GM23338 (cell line): ENCODE data around the gene C1QTNF2. TPM values are rescaled to one million over a fixed set of nuclear protein-coding genes. Genes with fewer than 3 reads are reported as not detected.
A peak's percentile ranks its signal among the peaks of the same experiment; 100 is the strongest.

Source experiments
- ATAC-seq: fragments of 200-7000 bp; cut with Tn5 transposase; 3 replicates; pipeline ENCODE4 v1.9.1; 2020
- DNase-seq: peaks from one replicate; pipeline ENCODE4 v3.0.0-alpha.2; 2015; ENCODE audit warnings: low spot score
- H2AFZ ChIP-seq: fragments of 200-600 bp; sonication (generic); 2 replicates; pipeline ENCODE4 v1.8.0; 2016; ENCODE audit warnings: antibody characterized with exemption, mild to moderate bottlenecking, moderate library complexity
- H3F3A ChIP-seq: fragments of 200-600 bp; sonication (generic); replicated peaks from 2 replicates; pipeline ENCODE4 v1.8.0; 2017; ENCODE audit warnings: antibody characterized with exemption, mixed run types, low read depth
- H3K27ac ChIP-seq: fragments of 200-600 bp; sonication (generic); 2 replicates; pipeline ENCODE4 v1.6.1; 2016; ENCODE audit warnings: low read depth
- H3K27me3 ChIP-seq: fragments of 200-600 bp; sonication (generic); 2 replicates; pipeline ENCODE4 v1.8.0; 2016; ENCODE audit warnings: mild to moderate bottlenecking, mixed run types, moderate library complexity; ENCODE audit not compliant: insufficient read depth
- H3K36me3 ChIP-seq: fragments of 200-600 bp; sonication (generic); 2 replicates; pipeline ENCODE4 v1.8.0; 2016; ENCODE audit warnings: mild to moderate bottlenecking; ENCODE audit not compliant: insufficient read depth
- H3K4me1 ChIP-seq: fragments of 200-600 bp; sonication (generic); 2 replicates; pipeline ENCODE4 v1.8.0; 2016; ENCODE audit warnings: mild to moderate bottlenecking, moderate library complexity; ENCODE audit not compliant: insufficient read depth
- H3K4me2 ChIP-seq: fragments of 200-600 bp; sonication (generic); 2 replicates; pipeline ENCODE4 v1.7.1; 2017; ENCODE audit warnings: mixed run types
- H3K4me3 ChIP-seq: fragments of 200-600 bp; sonication (generic); 2 replicates; pipeline ENCODE4 v1.6.1; 2016; ENCODE audit warnings: mixed run types
- H3K79me2 ChIP-seq: fragments of 200-600 bp; sonication (generic); replicated peaks from 2 replicates; pipeline ENCODE4 v1.8.0; 2017; ENCODE audit warnings: mild to moderate bottlenecking; ENCODE audit not compliant: insufficient read depth
- H3K9me2 ChIP-seq: fragments of 200-600 bp; sonication (generic); 2 replicates; pipeline ENCODE4 v1.8.0; 2017; ENCODE audit not compliant: insufficient read depth
- H4K20me1 ChIP-seq: fragments of 200-600 bp; sonication (generic); replicated peaks from 2 replicates; pipeline ENCODE4 v1.8.0; 2017; ENCODE audit warnings: mild to moderate bottlenecking; ENCODE audit not compliant: insufficient read depth
- H3K27ac Mint-ChIP-seq: 2 replicates; pipeline ENCODE4 v1.8.0; 2020; ENCODE audit warnings: inconsistent platforms, mild to moderate bottlenecking, moderate library complexity, mixed read lengths
- H3K27me3 Mint-ChIP-seq: 3 replicates; pipeline ENCODE4 v1.8.0; 2022; ENCODE audit warnings: low read depth, mild to moderate bottlenecking, moderate library complexity, mixed read lengths, inconsistent platforms; ENCODE audit not compliant: insufficient read depth, poor library complexity
- H3K36me3 Mint-ChIP-seq: 3 replicates; pipeline ENCODE4 v1.8.0; 2021; ENCODE audit warnings: low read depth, mild to moderate bottlenecking, inconsistent platforms, moderate library complexity, mixed read lengths
- H3K4me1 Mint-ChIP-seq: 3 replicates; pipeline ENCODE4 v1.8.0; 2020; ENCODE audit warnings: mild to moderate bottlenecking, inconsistent platforms, mixed read lengths
- H3K4me3 Mint-ChIP-seq: 3 replicates; pipeline ENCODE4 v1.8.0; 2021; ENCODE audit warnings: moderate library complexity, mild to moderate bottlenecking, inconsistent platforms, mixed read lengths
- H3K9me3 Mint-ChIP-seq: 3 replicates; pipeline ENCODE4 v1.8.0; 2020; ENCODE audit warnings: moderate library complexity, mild to moderate bottlenecking, inconsistent platforms, mixed read lengths
- CREB1 ChIP-seq: fragments of 250-450 bp; sonication (Bioruptor Pico); IDR thresholded peaks from 2 replicates; pipeline ENCODE4 v1.5.0; 2020; ENCODE audit warnings: low read depth, mild to moderate bottlenecking, moderate library complexity
- ETS1 ChIP-seq: IDR thresholded peaks from 2 replicates; pipeline ENCODE4 v1.6.1; 2016; ENCODE audit warnings: antibody characterized with exemption
- EZH2 ChIP-seq: fragments of 200-600 bp; sonication (generic); IDR thresholded peaks from one replicate; pipeline ENCODE4 v1.8.0; 2017; ENCODE audit warnings: antibody characterized with exemption, mild to moderate bottlenecking, low read depth; ENCODE audit not compliant: unreplicated experiment
- EZH2phosphoT487 ChIP-seq: fragments of 200-600 bp; sonication (generic); IDR thresholded peaks from one replicate; pipeline ENCODE4 v1.8.1; 2018; ENCODE audit warnings: antibody characterized with exemption; ENCODE audit not compliant: unreplicated experiment
- JUNB ChIP-seq: IDR thresholded peaks from one replicate; pipeline ENCODE4 v1.6.1; 2016; ENCODE audit warnings: antibody characterized with exemption; ENCODE audit not compliant: unreplicated experiment
- NANOG ChIP-seq: IDR thresholded peaks from 2 replicates; pipeline ENCODE4 v1.6.1; 2016; ENCODE audit warnings: antibody characterized with exemption, borderline replicate concordance
- POLR2AphosphoS5 ChIP-seq: IDR thresholded peaks from 2 replicates; pipeline ENCODE4 v1.6.1; 2016; ENCODE audit warnings: antibody characterized with exemption, low read depth
- REST ChIP-seq: IDR thresholded peaks from one replicate; pipeline ENCODE4 v1.6.1; 2018; ENCODE audit warnings: antibody characterized with exemption; ENCODE audit not compliant: unreplicated experiment
- STAT1 ChIP-seq: IDR thresholded peaks from one replicate; pipeline ENCODE4 v1.6.1; 2016; ENCODE audit warnings: antibody characterized with exemption; ENCODE audit not compliant: unreplicated experiment
- ZNF114 ChIP-seq: fragments of 250-450 bp; sonication (Bioruptor Pico); IDR thresholded peaks from 2 replicates; pipeline ENCODE4 v1.5.0; 2020; ENCODE audit warnings: mild to moderate bottlenecking, moderate library complexity
- ZNF331 ChIP-seq: fragments of 250-450 bp; sonication (Bioruptor Pico); IDR thresholded peaks from 2 replicates; pipeline ENCODE4 v1.5.0; 2020; ENCODE audit warnings: low read depth, mild to moderate bottlenecking, moderate library complexity
- polyA plus RNA-seq: library from polyadenylated mRNA; unstranded; fragments of >200 nt; fragmentation: Nextera tagmentation; extraction: Ambion mirVana; gene quantifications from 2 replicates; pipeline ENCODE4 v1.2.1, GENCODE V29; 2016
- total RNA-seq: library from RNA; depleted of rRNA; stranded (reverse); fragments of >200 nt; shearing (Covaris generic); gene quantifications from 2 replicates; pipeline ENCODE4 v1.2.3, GENCODE V29; 2014
- TF ChIP-seq, protein P1 (sequence below), 2 experiments: fragments of 200-600 bp in 1 of 2; sonication (generic) in 1 of 2; conservative IDR thresholded peaks; 2 replicates each; pipeline versions ENCODE4 v1.5.1 to v1.6.1; 2016 to 2017; ENCODE audit warnings: antibody characterized with exemption in 2 of 2, low read depth in 2 of 2, mild to moderate bottlenecking in 2 of 2, moderate library complexity in 1 of 2

Gene C1QTNF2
- total and polyA plus RNA-seq, 2 experiments from 2014 or later, result 0.56 to 0.92 TPM

DNA sequence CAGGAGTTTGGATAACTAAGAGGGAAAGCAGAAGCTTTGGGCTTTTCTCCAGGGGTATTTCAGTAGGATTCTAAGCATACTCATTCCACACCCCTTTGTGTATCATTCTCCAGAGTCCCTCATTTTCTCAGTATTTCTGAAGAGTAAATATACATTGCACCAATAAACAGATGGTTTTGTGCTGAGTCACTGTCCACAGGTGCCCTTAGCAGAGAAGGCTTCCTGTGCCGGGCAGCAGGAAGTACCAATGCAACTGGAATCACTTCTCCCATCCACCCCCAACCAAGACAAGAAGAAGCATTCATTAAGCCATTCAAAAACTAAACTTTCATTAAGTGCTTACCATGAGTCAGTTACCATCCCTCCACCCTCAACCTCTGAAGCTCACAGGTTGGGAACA is 54.5 kb downstream of the C1QTNF2 start:
- no peaks in the 10 kb centered on the region for H3K36me3 ChIP-seq
- peaks cover 9% of the 10 kb centered on the region for H3K79me2 ChIP-seq
- H3K27me3 ChIP-seq, result no peaks in the 10 kb centered on the region
- Mint-ChIP-seq H3K9me3 (no peaks in the 10 kb centered on the region; the same call in 2 of the 3 replicates), H3K27me3 (peaks cover 6% of the 10 kb centered on the region), H3K27ac (peak overlapping the region; percentile 82), H3K36me3 (peaks cover 1% of the 10 kb centered on the region; the same call in 1 of the 3 replicates), H3K4me3 (no peak overlapping the region), H3K4me1 (peaks cover 41% of the 10 kb centered on the region)
- no peaks in the 10 kb centered on the region for H4K20me1 ChIP-seq
- H2AFZ ChIP-seq, result no peak overlapping the region; the same call in 1 of the 2 replicates
- H3K4me3 ChIP-seq, result no peak overlapping the region
- peaks cover 32% of the 10 kb centered on the region for H3K4me1 ChIP-seq
- DNase-seq (no peak), ATAC-seq (no peak)
- no peaks in the 10 kb centered on the region for H3K9me2 ChIP-seq
- H3K27ac ChIP-seq, result no peak overlapping the region
- no peak for TF ChIP-seq POLR2AphosphoS5
- TF ChIP-seq NANOG, result peak; percentile 25; the same call in 1 of the 2 replicates
- H3K4me2 ChIP-seq, result 0 out of 2 replicates have a peak overlapping the region, but pooled peaks have one; percentile 13
- no peaks in the 10 kb centered on the region for H3F3A ChIP-seq

GRCh38 chr5:160312960-160313727 is 57.3 kb downstream of the C1QTNF2 start:
- Histone ChIP-seq H3K79me2 (peaks cover 38% of the 10 kb centered on the region), H3K4me3 (peak overlapping the region; percentile 86), H2AFZ (peak overlapping the region; percentile 91), H3K36me3 (peaks cover 2% of the 10 kb centered on the region; the same call in 1 of the 2 replicates), H3K27ac (peak overlapping the region; percentile 93), H3F3A (0 out of 2 replicates have a peak, but pooled peaks cover 3% of the 10 kb centered on the region), H3K27me3 (no peaks in the 10 kb centered on the region), H4K20me1 (peaks cover 14% of the 10 kb centered on the region), H3K9me2 (no peaks in the 10 kb centered on the region), H3K4me1 (peaks cover 41% of the 10 kb centered on the region), H3K4me2 (peak overlapping the region; percentile 85)
- Mint-ChIP-seq H3K9me3 (no peaks in the 10 kb centered on the region; the same call in 2 of the 3 replicates), H3K27ac (peak overlapping the region; percentile 87), H3K4me3 (peak overlapping the region; percentile 83), H3K36me3 (peaks cover 26% of the 10 kb centered on the region), H3K4me1 (peaks cover 55% of the 10 kb centered on the region), H3K27me3 (peaks cover 8% of the 10 kb centered on the region)
- TF ChIP-seq STAT1 (no peak), ETS1 (no peak), ZNF114 (CRISPR knock-in tag) (no peak), REST (no peak), CREB1 (CRISPR knock-in tag) (no peak), EZH2 (no peak), EZH2phosphoT487 (no peak), NANOG (no peak), ZNF331 (CRISPR knock-in tag) (no peak), JUNB (no peak)
- TF ChIP-seq, protein P1, sequence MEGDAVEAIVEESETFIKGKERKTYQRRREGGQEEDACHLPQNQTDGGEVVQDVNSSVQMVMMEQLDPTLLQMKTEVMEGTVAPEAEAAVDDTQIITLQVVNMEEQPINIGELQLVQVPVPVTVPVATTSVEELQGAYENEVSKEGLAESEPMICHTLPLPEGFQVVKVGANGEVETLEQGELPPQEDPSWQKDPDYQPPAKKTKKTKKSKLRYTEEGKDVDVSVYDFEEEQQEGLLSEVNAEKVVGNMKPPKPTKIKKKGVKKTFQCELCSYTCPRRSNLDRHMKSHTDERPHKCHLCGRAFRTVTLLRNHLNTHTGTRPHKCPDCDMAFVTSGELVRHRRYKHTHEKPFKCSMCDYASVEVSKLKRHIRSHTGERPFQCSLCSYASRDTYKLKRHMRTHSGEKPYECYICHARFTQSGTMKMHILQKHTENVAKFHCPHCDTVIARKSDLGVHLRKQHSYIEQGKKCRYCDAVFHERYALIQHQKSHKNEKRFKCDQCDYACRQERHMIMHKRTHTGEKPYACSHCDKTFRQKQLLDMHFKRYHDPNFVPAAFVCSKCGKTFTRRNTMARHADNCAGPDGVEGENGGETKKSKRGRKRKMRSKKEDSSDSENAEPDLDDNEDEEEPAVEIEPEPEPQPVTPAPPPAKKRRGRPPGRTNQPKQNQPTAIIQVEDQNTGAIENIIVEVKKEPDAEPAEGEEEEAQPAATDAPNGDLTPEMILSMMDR (conservative IDR thresholded peaks at IDR 0.05; ENCODE audit: low read depth in 2 of 2), result no peak
- ATAC-seq (no peak), DNase-seq (no peak)
